Stimulated activated CD4-positive, alpha-beta T cell treated with anti-CD3 and anti-CD28 coated beads, Interleukin-12 subunit alpha, Interleukin-12 subunit beta, amount 100 ng/mL, for 4 hours (primary cell): ENCODE data around the gene RXRA.

Source experiments
- DNase-seq: peaks from one replicate; pipeline ENCODE4 v3.0.0-alpha.2; 2020

Gene RXRA

GRCh38 chr9:134420281-134420845, 94.1 kb downstream of the RXRA start:
- DNase-seq = no peak

- DNase-seq = no peak
Observed at GRCh38 chr9:134420974-134421432, 94.7 kb downstream of the RXRA start.

DNA sequence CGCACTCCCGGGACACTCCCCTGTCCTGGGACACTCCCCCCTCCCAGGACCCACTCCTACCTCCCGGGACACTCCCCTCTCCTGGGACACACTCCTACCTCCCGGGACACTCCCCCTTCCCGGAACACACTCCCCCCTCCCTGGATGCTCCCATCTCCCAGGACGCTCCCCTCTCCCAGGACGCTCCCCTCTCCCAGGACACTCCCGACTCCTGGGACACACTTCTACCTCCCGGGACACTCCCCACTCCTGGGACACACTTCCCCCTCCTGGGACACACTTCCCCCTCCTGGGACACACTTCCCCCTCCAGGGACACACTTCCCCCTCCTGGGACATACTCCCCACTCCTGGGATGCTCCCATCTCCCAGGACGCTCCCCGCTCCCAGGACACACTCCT, 95.6 kb downstream of the RXRA start:
- DNase-seq = no peak

DNA sequence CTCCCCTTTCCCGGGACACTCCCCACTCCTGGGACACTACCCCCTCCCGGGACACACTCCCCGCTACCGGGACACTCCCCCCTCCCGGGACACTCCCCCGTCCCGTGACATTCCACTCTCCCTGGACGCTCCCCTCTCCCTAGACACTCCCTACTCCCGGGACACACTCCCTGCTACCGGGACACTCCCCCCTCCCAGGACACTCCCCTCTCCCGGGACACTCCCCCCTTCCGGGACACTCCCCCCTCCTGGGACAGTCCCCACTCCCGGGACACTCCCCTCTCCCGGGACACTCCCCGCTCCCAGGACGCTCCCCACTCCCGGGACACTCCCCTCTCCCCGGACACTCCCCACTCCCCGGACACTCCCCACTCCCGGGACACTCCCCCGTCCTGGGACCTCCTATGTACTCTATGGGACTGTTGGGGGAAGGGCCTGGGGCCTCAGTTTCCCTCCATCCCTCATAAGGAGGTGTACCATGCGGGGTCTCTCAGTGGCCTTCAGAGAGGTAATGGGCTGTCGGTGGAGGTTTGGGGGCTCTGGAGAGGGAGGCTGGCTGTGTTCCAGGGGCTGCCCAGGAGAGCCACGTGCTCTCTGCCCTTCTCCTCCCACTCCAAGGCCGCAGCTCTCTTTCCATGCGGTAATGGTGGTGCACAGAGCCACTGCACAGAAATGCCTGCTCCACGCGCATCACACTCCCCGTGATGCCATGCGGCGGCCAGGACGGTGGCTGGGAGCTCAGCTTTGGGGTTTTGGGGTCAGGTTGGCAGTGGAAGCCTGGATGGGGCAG, 96.2 kb downstream of the RXRA start:
- DNase-seq = no peak

DNA sequence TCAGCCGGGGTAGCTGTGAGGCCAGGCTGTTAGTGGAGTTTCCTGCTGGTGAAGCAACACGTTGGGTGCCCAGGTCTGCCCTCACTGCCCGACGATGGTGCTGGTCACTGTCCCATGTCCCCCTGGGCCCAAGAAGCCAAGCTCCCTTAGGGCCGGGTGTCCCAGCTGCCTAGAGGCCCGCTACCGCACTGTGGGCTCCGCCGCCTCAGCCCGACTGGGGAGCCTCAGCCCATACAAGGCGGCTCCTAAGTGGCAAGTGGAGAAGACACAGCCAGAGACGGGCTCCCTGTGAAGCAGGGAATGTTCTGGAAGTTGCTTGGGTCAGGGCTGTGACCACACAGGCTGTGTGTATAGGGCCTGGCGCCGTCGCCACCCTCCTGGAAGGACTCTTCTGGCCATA, 96.9 kb downstream of the RXRA start:
- no peak for DNase-seq

DNA sequence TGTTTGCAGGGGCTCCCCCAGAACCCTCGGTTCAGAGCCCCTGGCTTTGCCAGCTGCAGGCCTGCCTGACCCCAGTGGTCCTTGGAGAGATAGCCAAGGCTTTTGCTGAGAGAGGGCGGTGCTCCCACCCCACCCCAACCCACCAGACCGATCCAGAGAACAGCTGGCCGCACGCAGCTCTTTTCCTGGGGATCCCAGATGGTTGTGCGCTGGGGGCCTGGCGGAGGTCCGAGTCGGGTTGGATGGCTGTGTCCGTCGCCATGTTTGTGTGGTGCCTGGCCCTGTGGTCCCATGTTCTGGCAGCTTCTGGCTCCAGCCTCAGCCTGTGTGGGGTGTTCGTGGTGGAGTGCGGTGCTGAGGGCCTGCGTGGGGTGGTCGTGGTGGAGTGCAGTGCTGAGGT, 97.5 kb downstream of the RXRA start:
- no peak for DNase-seq

GRCh38 chr9:134424818-134425217, 98.6 kb downstream of the RXRA start:
- no peak for DNase-seq

- no peak for DNase-seq
Observed at GRCh38 chr9:134425401-134425800, 99.1 kb downstream of the RXRA start.

- no peak for DNase-seq
Observed at GRCh38 chr9:134425812-134426211, 99.6 kb downstream of the RXRA start.

GRCh38 chr9:134426436-134426835, 100.2 kb downstream of the RXRA start:
- no peak for DNase-seq

DNA sequence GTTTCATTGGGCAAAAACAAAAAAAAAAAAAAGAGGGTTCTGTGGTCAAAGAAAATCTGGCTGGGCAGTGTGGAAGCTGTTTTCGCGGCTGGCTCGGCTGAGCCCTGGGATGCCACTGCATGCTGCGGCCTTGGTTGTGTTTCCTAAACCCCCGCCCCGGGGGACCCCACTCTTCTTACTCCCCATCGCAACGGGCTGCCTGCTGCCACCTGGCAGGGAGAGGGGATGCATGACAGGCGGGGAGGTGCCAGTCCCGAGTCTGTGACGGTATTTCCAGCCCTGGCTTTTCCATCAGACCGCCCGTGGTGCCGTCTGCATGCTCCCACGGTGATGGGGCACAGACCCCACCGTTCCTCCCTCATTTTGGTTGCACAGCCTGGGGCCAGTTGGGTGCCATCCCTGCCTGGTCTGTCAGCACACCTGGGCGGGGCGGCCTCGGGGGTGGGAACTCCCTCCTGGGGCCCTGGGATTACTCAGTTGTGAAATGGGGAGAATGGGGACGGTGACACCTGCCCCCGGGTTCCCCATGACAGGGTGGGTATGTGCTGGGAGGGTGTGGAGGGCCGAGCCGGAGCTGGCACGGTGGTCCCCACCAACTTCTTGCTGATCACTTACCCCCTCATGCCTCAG, 101.0 kb downstream of the RXRA start:
- no peak for DNase-seq

- no peak for DNase-seq
Observed at GRCh38 chr9:134428559-134428958, 102.3 kb downstream of the RXRA start.

DNA sequence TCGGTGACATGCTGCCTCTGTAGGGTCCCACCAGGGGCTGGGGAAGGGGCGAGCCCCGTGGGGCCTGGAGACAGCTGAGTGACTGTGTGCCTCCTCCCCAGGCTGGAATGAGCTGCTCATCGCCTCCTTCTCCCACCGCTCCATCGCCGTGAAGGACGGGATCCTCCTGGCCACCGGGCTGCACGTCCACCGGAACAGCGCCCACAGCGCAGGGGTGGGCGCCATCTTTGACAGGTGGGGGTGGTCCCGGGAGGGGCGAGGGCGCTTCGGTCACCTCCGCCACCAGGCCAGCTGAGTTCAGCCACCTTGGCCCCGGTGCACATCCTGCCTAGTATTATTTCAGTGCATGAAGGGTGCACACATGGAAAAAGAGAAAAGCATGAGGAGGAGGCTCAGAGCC, 102.8 kb downstream of the RXRA start:
- DNase-seq = no peak

GRCh38 chr9:134429481-134429880, 103.2 kb downstream of the RXRA start:
- no peak for DNase-seq

GRCh38 chr9:134431095-134431494, 104.8 kb downstream of the RXRA start:
- DNase-seq = no peak

GRCh38 chr9:134431626-134432025, 105.4 kb downstream of the RXRA start:
- DNase-seq = no peak

- no peak for DNase-seq
Observed at GRCh38 chr9:134432471-134432870, 106.2 kb downstream of the RXRA start.

- DNase-seq = no peak
Observed at GRCh38 chr9:134433101-134433500, 106.8 kb downstream of the RXRA start.

DNA sequence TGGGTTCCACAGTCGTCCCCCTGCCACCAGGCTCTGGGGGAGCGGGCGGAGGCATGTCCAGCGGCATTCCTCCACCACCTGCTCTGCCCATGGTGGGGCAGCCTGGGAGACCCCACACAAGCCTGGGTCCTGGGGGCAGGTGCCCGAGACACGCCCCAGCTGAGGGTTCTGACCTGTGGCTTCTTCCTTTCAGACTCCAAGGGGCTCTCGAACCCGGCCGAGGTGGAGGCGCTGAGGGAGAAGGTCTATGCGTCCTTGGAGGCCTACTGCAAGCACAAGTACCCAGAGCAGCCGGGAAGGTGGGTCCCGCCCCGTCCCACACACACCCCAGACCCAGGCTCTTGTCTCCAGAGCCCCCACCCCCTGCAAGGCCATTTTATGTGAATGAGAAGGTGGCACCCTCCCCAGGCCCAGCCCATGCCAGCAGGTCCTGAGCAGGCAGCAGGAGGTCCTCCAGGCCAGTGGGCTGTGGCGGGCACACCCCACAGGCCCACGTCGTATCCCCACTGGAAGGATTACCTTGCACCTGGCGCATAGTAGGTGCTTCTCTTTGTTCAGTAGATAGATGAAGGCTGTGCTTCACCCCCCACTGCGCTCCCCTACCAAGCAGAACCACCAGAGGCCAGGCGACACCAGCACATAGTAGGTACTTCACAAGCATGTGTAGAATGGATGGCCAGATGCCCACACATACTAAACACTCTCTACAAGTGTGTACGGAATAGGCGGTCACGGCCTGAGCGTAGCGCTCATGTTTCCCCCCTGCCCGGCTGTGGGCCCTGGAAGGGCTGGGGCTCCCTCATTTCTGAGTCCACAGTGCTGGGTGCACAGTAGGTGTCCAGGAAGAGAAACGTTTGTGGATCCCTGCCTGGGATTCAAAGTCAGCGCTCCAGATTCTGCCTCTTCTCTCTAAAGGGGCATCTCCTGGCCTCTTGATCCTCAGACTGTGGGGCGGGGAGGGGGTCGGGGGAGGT, 107.9 kb downstream of the RXRA start:
- no peak for DNase-seq

DNA sequence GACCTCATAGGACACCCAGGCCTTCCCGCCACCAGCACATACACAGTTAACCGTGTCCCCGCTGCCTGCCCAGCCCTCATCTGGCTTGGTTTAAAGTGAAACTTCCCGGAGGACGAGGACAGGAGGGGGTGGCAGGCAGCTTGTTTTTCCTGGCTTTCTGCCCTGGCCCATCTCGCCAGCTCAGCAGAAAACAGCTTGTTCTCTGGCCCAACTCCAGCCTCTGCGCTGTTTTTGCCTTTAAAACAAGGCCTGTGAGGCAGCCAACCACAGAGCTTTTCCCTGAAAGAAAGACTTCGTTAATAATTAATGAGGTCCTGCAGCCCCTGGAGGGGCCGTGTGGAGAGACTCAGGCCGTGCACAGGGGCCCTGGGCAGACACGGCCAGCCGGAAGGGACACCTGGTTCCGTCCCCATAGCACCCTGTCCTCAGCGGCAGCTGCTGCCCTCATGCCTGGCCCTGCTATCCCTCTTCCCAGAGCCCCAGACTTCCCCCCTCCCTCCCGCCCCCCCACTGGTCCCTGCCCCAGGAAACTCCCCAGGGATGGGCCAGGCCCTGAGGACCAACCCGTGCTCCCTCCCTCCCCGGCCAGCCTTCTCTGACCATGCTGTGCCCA, 108.7 kb downstream of the RXRA start:
- no peak for DNase-seq

DNA sequence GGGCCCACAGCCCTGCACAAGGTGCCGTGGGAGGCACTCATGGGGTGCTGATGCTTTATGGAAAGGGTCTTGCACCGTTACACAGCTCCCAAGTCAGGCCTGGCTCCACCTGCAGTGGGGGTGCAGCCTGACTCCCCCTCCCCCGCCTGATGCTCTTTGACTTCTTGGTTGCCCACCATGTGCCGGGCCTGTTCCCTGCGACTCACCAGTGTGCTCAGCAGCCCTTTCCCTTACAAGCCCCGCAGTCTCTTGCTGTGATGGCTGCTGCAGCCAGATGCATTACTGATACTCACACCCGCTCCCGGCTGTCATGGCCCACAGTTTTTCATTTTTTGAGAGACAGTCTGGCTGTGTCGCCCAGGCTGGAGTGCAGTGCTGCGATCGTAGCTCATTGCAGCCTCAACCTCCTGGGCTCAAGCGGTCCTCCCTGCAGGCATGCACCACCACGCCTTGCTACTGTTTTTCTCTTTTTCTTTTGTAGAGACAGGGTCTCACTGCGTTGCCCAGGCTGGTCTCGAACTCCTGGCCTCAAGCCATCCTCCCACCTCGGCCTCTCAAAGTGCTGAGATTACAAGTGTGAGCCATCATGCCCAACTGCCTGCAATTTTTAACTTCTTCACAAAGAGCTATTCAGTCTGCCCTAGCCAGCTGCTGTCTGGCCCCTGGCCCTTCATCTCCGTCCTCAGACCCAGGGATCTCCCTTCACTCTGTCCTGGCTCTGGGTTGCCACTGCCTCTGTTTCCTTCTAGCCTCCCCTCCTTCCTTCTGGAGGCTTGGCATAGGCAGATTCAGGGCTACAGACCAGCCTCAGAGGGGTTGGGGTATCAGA, 109.5 kb downstream of the RXRA start:
- DNase-seq = no peak

- DNase-seq = no peak
Observed at GRCh38 chr9:134436379-134436762, 110.1 kb downstream of the RXRA start.
